Stomach (tissue), 9 donors: ENCODE measurements around the gene P3H1. TPM values are rescaled to one million over a fixed set of nuclear protein-coding genes. Genes with fewer than 3 reads are reported as not detected.

Experiments
- DNase-seq, 2 donors: peaks; one replicate each; pipeline versions ENCODE4 v3.0.0 to v3.0.0-alpha.2; 2013 to 2019
- H3K27ac ChIP-seq, 5 donors: fragments of 200-600 bp in 4 of 5; sonication (generic) in 4 of 5; one replicate each; pipeline ENCODE4 v1.5.1; 2013 to 2019; ENCODE audit warnings: mild to moderate bottlenecking in 1 of 5, moderate library complexity in 1 of 5
- H3K27me3 ChIP-seq, 3 donors: fragments of 200-600 bp; sonication (generic); one replicate each; pipeline ENCODE4 v1.5.1; 2017 to 2019; ENCODE audit warnings: mixed run types in 1 of 3
- H3K36me3 ChIP-seq, 4 donors: fragments of 200-600 bp; sonication (generic); 1 replicate in 3 of 4; 2 replicates in 1 of 4; pipeline ENCODE4 v1.5.1; 2016 to 2019
- H3K4me1 ChIP-seq, 4 donors: fragments of 200-600 bp; sonication (generic); one replicate each; pipeline ENCODE4 v1.5.1; 2016 to 2019
- H3K4me3 ChIP-seq, 4 donors: fragments of 200-600 bp; sonication (generic) in 3 of 4; one replicate each; pipeline ENCODE4 v1.5.1; 2016 to 2019; ENCODE audit warnings: mild to moderate bottlenecking in 1 of 4
- H3K9me3 ChIP-seq, 4 donors: fragments of 200-600 bp; sonication (generic); one replicate each; pipeline ENCODE4 v1.5.1; 2016 to 2019
- CTCF ChIP-seq, 7 experiments: fragments of 450-650 bp in 4 of 7; fragments of 200-600 bp in 3 of 7; sonication (generic) in 3 of 7; IDR thresholded peaks; one replicate each; pipeline ENCODE4 v1.5.1; 2016 to 2019; ENCODE audit warnings: antibody characterized with exemption in 7 of 7, control low read depth in 2 of 7, mild to moderate bottlenecking in 1 of 7
- EP300 ChIP-seq: sonication (generic); formaldehyde crosslinking; IDR thresholded peaks from one replicate; pipeline ENCODE4 v1.6.1; 2017; ENCODE audit warnings: antibody characterized with exemption
- POLR2A ChIP-seq, 4 donors: fragments of 450-650 bp; IDR thresholded peaks; one replicate each; pipeline ENCODE4 v1.6.1; 2016; ENCODE audit warnings: antibody characterized with exemption in 4 of 4, control low read depth in 2 of 4, mild to moderate bottlenecking in 1 of 4, moderate library complexity in 1 of 4
- POLR2AphosphoS5 ChIP-seq, 3 donors: sonication (generic); formaldehyde crosslinking; IDR thresholded peaks; one replicate each; pipeline ENCODE4 v1.6.1; 2016; ENCODE audit warnings: antibody characterized with exemption in 3 of 3
- WGBS, 5 donors: extraction: QIAGEN DNeasy Blood & Tissue Kit in 3 of 5; methylation state at CpG; one replicate each; pipeline versions ENCODE4 v1.1.5 to v1.1.7; 2013 to 2018; 5-methylcytosine and 5-hydroxymethylcytosine counted together
- intact Hi-C: fragments of 100-400 bp; cut with DNase I; formaldehyde crosslinking; loops from one replicate; pipeline ENCODE4 v1.15.1; 2023; ENCODE audit warnings: low total_unique reads
- polyA plus RNA-seq, 3 donors: library from polyadenylated mRNA; stranded (reverse); fragments of 200-250 nt; gene quantifications; one replicate each; pipeline ENCODE4 v1.2.3, GENCODE V29; 2013
- total RNA-seq, 5 donors: library from RNA; depleted of rRNA; stranded (reverse); fragments of >200 nt; gene quantifications; one replicate each; pipeline versions ENCODE4 v1.1.0 to v1.2.3, GENCODE V29; 2014 to 2016
- donor health status: healthy with polysubstance abuse.
- donor health status: Bipolar disorder and iron deficiency.
- donor health status: healthy.

Gene P3H1
- total and polyA plus RNA-seq, 8 donors, result 5.0 to 78.2 (median 22.3) TPM

- Histone ChIP-seq H3K4me1 (peaks cover 0 to 7% (median 2%) of the 10 kb centered on the region in 4 donors), H3K36me3 (peaks cover 20 to 74% (median 71%) of the 10 kb centered on the region in 4 donors), H3K27me3 (no peaks in the 10 kb centered on the region), H3K27ac (no peak overlapping the region), H3K9me3 (no peaks in the 10 kb centered on the region), H3K4me3 (no peak overlapping the region)
- intact Hi-C loops, result loop anchor here (10.0 kb wide), 2 partner anchors 174 to 604 kb away; no protein-coding TSS in a partner anchor
- 79 to 86% (median 84%) methylated on average over 14 of the region's 14 CpGs for WGBS, 5 donors
- peak in 1 of 2 donors; percentile 13 for DNase-seq
- TF ChIP-seq CTCF (IDR thresholded peaks at IDR 0.05) (no peak), POLR2A (IDR thresholded peaks at IDR 0.05) (no peak), EP300 (no peak), POLR2AphosphoS5 (IDR thresholded peaks at IDR 0.05) (no peak)
Measured at GRCh38 chr1:42748461-42749410, 18.1 kb downstream of the P3H1 start.

- Histone ChIP-seq H3K36me3 (peaks cover 20 to 67% (median 64%) of the 10 kb centered on the region in 4 donors), H3K27ac (no peak overlapping the region), H3K9me3 (no peaks in the 10 kb centered on the region), H3K4me1 (peaks cover 0 to under 1% (median 0%) of the 10 kb centered on the region in 4 donors), H3K27me3 (no peaks in the 10 kb centered on the region), H3K4me3 (no peak overlapping the region)
- intact Hi-C loops, result loop anchor here (10.0 kb wide), 2 partner anchors 173 to 603 kb away; no protein-coding TSS in a partner anchor
- WGBS, 5 donors, result 81 to 91% (median 88%) methylated on average over 4 to 10 of the region's 10 CpGs
- TF ChIP-seq CTCF (IDR thresholded peaks at IDR 0.05) (no peak), POLR2A (IDR thresholded peaks at IDR 0.05) (no peak), EP300 (no peak), POLR2AphosphoS5 (IDR thresholded peaks at IDR 0.05) (no peak)
- DNase-seq, result no peak
Measured at GRCh38 chr1:42748021-42748420, 18.8 kb downstream of the P3H1 start.

- H3K36me3 ChIP-seq, result peaks cover 14 to 58% (median 55%) of the 10 kb centered on the region in 4 donors
- H3K27me3 ChIP-seq, result no peaks in the 10 kb centered on the region
- no peaks in the 10 kb centered on the region for H3K4me1 ChIP-seq
- WGBS, 5 donors, result 41 to 69% (median 50%) methylated on average over 4 to 14 of the region's 14 CpGs
- no peak overlapping the region for H3K27ac ChIP-seq
- peak in 5 of 7 experiments; percentile 32 to 68 (median 51) for TF ChIP-seq CTCF (IDR thresholded peaks at IDR 0.05)
- TF ChIP-seq EP300, result no peak
- no peak for TF ChIP-seq POLR2A (IDR thresholded peaks at IDR 0.05)
- DNase-seq, result peak; percentile 39 to 80
- no peaks in the 10 kb centered on the region for H3K9me3 ChIP-seq
- no peak overlapping the region for H3K4me3 ChIP-seq
- intact Hi-C loops, result loop anchor here (10.0 kb wide), 2 partner anchors 172 to 602 kb away; no protein-coding TSS in a partner anchor
Measured at GRCh38 chr1:42747125-42747524, 19.7 kb downstream of the P3H1 start.

GRCh38 chr1:42746436-42747105, 20.3 kb downstream of the P3H1 start:
- TF ChIP-seq CTCF (IDR thresholded peaks at IDR 0.05) (no peak), POLR2A (IDR thresholded peaks at IDR 0.05) (no peak), POLR2AphosphoS5 (IDR thresholded peaks at IDR 0.05) (no peak), EP300 (no peak)
- DNase-seq, result no peak
- no peaks in the 10 kb centered on the region for H3K27me3 ChIP-seq
- H3K4me1 ChIP-seq, result no peaks in the 10 kb centered on the region
- H3K36me3 ChIP-seq, result peaks cover 8 to 53% (median 50%) of the 10 kb centered on the region in 4 donors
- H3K27ac ChIP-seq, result peak overlapping the region in 1 of 5 donors; percentile 27
- no peak overlapping the region for H3K4me3 ChIP-seq
- H3K9me3 ChIP-seq, result no peaks in the 10 kb centered on the region
- 89 to 95% (median 91%) methylated on average over 5 to 12 of the region's 12 CpGs for WGBS, 5 donors
- intact Hi-C loops, result loop anchor here (10.0 kb wide), 2 partner anchors 172 to 602 kb away; no protein-coding TSS in a partner anchor
